H9 (cell line): ENCODE results near the gene ERN1. TPM values are rescaled to one million over a fixed set of nuclear protein-coding genes. Genes with fewer than 3 reads are reported as not detected.

ENCODE experiments used
- DNase-seq: peaks from one replicate; pipeline ENCODE4 v3.0.0-alpha.2; 2017
- H2AFZ ChIP-seq: one replicate; pipeline ENCODE4 v1.6.1; 2013; ENCODE audit warnings: mild to moderate bottlenecking, low read length, control low read depth, moderate library complexity
- H2AK5ac ChIP-seq: 2 replicates; pipeline ENCODE4 v1.6.1; 2013; ENCODE audit warnings: low read length, control low read depth, mixed read lengths; ENCODE audit not compliant: insufficient read length
- H2BK120ac ChIP-seq: one replicate; pipeline ENCODE4 v1.6.1; 2013; ENCODE audit warnings: low read depth, mild to moderate bottlenecking, low read length, control low read depth, inconsistent platforms; ENCODE audit not compliant: poor library complexity, severe bottlenecking
- H2BK12ac ChIP-seq: 2 replicates; pipeline ENCODE4 v1.6.1; 2013; ENCODE audit warnings: low read length, control low read depth, mixed read lengths, low read depth; ENCODE audit not compliant: insufficient read length
- H2BK15ac ChIP-seq: 2 replicates; pipeline ENCODE4 v1.6.1; 2013; ENCODE audit warnings: low read depth, low read length, control low read depth
- H2BK20ac ChIP-seq: one replicate; pipeline ENCODE4 v1.6.1; 2013; ENCODE audit warnings: low read depth, mild to moderate bottlenecking, low read length, control low read depth, inconsistent platforms; ENCODE audit not compliant: poor library complexity, severe bottlenecking
- H2BK5ac ChIP-seq: 2 replicates; pipeline ENCODE4 v1.6.1; 2013; ENCODE audit warnings: low read length, control low read depth, mixed read lengths; ENCODE audit not compliant: insufficient read length
- H3K14ac ChIP-seq: 2 replicates; pipeline ENCODE4 v1.6.1; 2013; ENCODE audit warnings: low read length, control low read depth; ENCODE audit not compliant: insufficient read depth
- H3K18ac ChIP-seq: 2 replicates; pipeline ENCODE4 v1.6.1; 2013; ENCODE audit warnings: low read depth, mild to moderate bottlenecking, mixed read lengths, low read length, control low read depth; ENCODE audit not compliant: insufficient read length
- H3K23ac ChIP-seq: 2 replicates; pipeline ENCODE4 v1.6.1; 2013; ENCODE audit warnings: low read length, control low read depth, mixed read lengths, low read depth; ENCODE audit not compliant: insufficient read length
- H3K23me2 ChIP-seq: 2 replicates; pipeline ENCODE4 v1.6.1; 2013; ENCODE audit warnings: low read depth, mild to moderate bottlenecking, mixed read lengths, low read length, control low read depth; ENCODE audit not compliant: insufficient read length, poor library complexity, severe bottlenecking
- H3K27ac ChIP-seq: 2 replicates; pipeline ENCODE4 v1.5.1; 2013; ENCODE audit warnings: low read length, control low read depth, mixed read lengths, low read depth; ENCODE audit not compliant: insufficient read length
- H3K27me3 ChIP-seq: 2 replicates; pipeline ENCODE4 v1.6.1; 2013; ENCODE audit warnings: low read length, control low read depth, inconsistent platforms; ENCODE audit not compliant: insufficient read depth
- H3K4ac ChIP-seq: 2 replicates; pipeline ENCODE4 v1.6.1; 2013; ENCODE audit warnings: low read depth, mild to moderate bottlenecking, control low read depth, inconsistent platforms, low read length, moderate library complexity
- H3K4me1 ChIP-seq: 2 replicates; pipeline ENCODE4 v1.6.1; 2013; ENCODE audit warnings: low read length, control low read depth, inconsistent platforms; ENCODE audit not compliant: insufficient read depth
- H3K4me2 ChIP-seq: 2 replicates; pipeline ENCODE4 v1.6.1; 2013; ENCODE audit warnings: low read length, control low read depth, mixed read lengths; ENCODE audit not compliant: insufficient read length, insufficient read depth
- H3K56ac ChIP-seq: 2 replicates; pipeline ENCODE4 v1.6.1; 2013; ENCODE audit warnings: low read depth, mild to moderate bottlenecking, mixed read lengths, low read length, control low read depth; ENCODE audit not compliant: insufficient read length
- H3K79me1 ChIP-seq: 2 replicates; pipeline ENCODE4 v1.6.1; 2013; ENCODE audit warnings: low read depth, mild to moderate bottlenecking, moderate library complexity, low read length, control low read depth, inconsistent platforms; ENCODE audit not compliant: insufficient read depth, poor library complexity, severe bottlenecking
- H3K79me2 ChIP-seq: 2 replicates; pipeline ENCODE4 v1.6.1; 2013; ENCODE audit warnings: low read length, control low read depth, inconsistent platforms; ENCODE audit not compliant: insufficient read depth
- H3K9ac ChIP-seq: 2 replicates; pipeline ENCODE4 v1.6.1; 2013; ENCODE audit warnings: low read length, control low read depth, mixed read lengths; ENCODE audit not compliant: insufficient read length; ENCODE audit errors: extremely low read depth
- H3K9me3 ChIP-seq: one replicate; pipeline ENCODE4 v1.6.1; 2013; ENCODE audit warnings: low read depth, low read length, inconsistent platforms; ENCODE audit not compliant: control insufficient read depth
- H3T11ph ChIP-seq: one replicate; pipeline ENCODE4 v1.6.1; 2013; ENCODE audit warnings: mild to moderate bottlenecking, low read length, control low read depth, inconsistent platforms
- H4K20me1 ChIP-seq: one replicate; pipeline ENCODE4 v1.6.1; 2013; ENCODE audit not compliant: control insufficient read depth, insufficient read length, insufficient read depth
- H4K5ac ChIP-seq: 2 replicates; pipeline ENCODE4 v1.6.1; 2013; ENCODE audit warnings: low read depth, mild to moderate bottlenecking, mixed read lengths, low read length, control low read depth; ENCODE audit not compliant: insufficient read length
- H4K8ac ChIP-seq: replicated peaks from 2 replicates; pipeline ENCODE4 v1.6.1; 2013; ENCODE audit warnings: low read length, control low read depth, mixed read lengths, low read depth; ENCODE audit not compliant: insufficient read length
- H4K91ac ChIP-seq: 2 replicates; pipeline ENCODE4 v1.6.1; 2013; ENCODE audit warnings: low read depth, mild to moderate bottlenecking, moderate library complexity, mixed read lengths, low read length, control low read depth; ENCODE audit not compliant: insufficient read length
- H3K27ac Mint-ChIP-seq, 3 experiments: 2 replicates in 2 of 3; 3 replicates in 1 of 3; pipeline ENCODE4 v1.8.0; 2020 to 2021; ENCODE audit warnings: mixed read lengths in 3 of 3, mild to moderate bottlenecking in 1 of 3, moderate library complexity in 1 of 3
- H3K27me3 Mint-ChIP-seq: 2 replicates; pipeline ENCODE4 v1.8.0; 2021; ENCODE audit warnings: low read depth, mild to moderate bottlenecking, moderate library complexity, mixed read lengths
- H3K36me3 Mint-ChIP-seq, 3 experiments: 2 replicates in 2 of 3; 3 replicates in 1 of 3; pipeline ENCODE4 v1.8.0; 2020 to 2021; ENCODE audit warnings: low read depth in 3 of 3, mixed read lengths in 3 of 3; ENCODE audit not compliant: insufficient read depth in 1 of 3
- H3K4me1 Mint-ChIP-seq, 2 experiments: 2 replicates each; pipeline ENCODE4 v1.8.0; 2020; ENCODE audit warnings: mixed read lengths in 2 of 2
- H3K4me3 Mint-ChIP-seq, 2 experiments: 2 replicates in 1 of 2; 3 replicates in 1 of 2; pipeline ENCODE4 v1.8.0; 2020 to 2021; ENCODE audit warnings: mild to moderate bottlenecking in 2 of 2, mixed read lengths in 2 of 2, moderate library complexity in 1 of 2
- H3K9me3 Mint-ChIP-seq, 2 experiments: 2 replicates in 1 of 2; 3 replicates in 1 of 2; pipeline ENCODE4 v1.8.0; 2020; ENCODE audit warnings: mild to moderate bottlenecking in 2 of 2, mixed read lengths in 2 of 2, moderate library complexity in 1 of 2
- WGBS: extraction: QIAGEN DNeasy Blood & Tissue Kit; methylation state at CpG from one replicate; pipeline ENCODE4 v1.1.7; 2013; ENCODE audit warnings: missing lambda C conversion rate, low lambda C conversion rate, mixed read lengths; ENCODE audit not compliant: insufficient read length; ENCODE audit errors: extremely low coverage; 5-methylcytosine and 5-hydroxymethylcytosine counted together
- total RNA-seq: library from RNA; stranded (reverse); gene quantifications from 2 replicates; pipeline ENCODE4 v1.2.1, GENCODE V29; 2021
- TF ChIP-seq, protein P1 (sequence below): fragments of 200-600 bp; sonication (generic); conservative IDR thresholded peaks from 3 replicates; pipeline ENCODE4 v1.8.0; 2021; ENCODE audit warnings: antibody characterized with exemption, mild to moderate bottlenecking

Gene ERN1
- total RNA-seq, 1 experiment from 2014 or later: 5.0 TPM

DNA sequence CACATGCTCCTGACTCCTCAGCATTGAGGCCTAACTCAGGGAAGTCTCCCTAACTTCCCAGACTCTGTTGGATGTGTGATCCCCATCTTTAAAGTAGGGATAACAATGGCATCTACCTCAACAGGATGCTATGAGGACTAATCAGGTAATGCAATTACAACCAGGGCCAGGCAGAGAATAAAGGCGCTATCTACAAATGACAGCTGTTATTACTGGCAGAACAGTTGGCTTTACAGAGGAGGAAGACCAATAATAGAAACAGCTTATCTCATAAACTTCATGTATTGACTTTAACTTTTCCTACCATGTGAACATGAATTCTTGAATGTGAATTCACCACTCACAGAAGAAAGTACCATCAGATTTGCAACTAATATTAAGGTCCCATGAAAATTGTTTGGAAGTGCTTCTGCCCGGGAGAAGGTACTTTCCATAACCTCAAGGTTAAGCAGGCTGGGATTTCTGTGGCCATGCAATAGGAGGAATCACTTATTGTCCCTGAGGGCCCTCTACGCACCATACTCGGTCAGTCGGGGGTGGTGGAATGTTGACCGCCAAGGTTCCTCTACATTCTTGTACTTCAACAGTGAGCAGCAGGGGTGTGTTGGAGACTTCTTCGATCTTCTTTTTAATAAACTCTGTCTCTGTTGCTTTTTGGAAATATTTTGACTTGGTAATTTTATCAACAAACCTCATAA lies 22.6 kb upstream of the ERN1 start:
- Histone ChIP-seq H2BK12ac (no peak overlapping the region), H3T11ph (no peak overlapping the region), H4K8ac (no peak overlapping the region), H3K56ac (no peak overlapping the region), H2AFZ (no peak overlapping the region), H3K9ac (no peak overlapping the region), H3K4me1 (no peaks in the 10 kb centered on the region; the same call in 1 of the 2 replicates), H3K4me2 (no peak overlapping the region), H3K79me2 (no peaks in the 10 kb centered on the region), H3K79me1 (no peaks in the 10 kb centered on the region), H3K9me3 (no peaks in the 10 kb centered on the region), H3K14ac (no peak overlapping the region), H3K27ac (no peak overlapping the region), H3K18ac (no peak overlapping the region), H2BK5ac (no peak overlapping the region), H2BK15ac (no peak overlapping the region), H3K4ac (no peak overlapping the region), H4K91ac (no peak overlapping the region), H2AK5ac (no peak overlapping the region), H2BK120ac (no peak overlapping the region), H3K23ac (no peak overlapping the region), H2BK20ac (no peak overlapping the region), H4K5ac (no peak overlapping the region), H3K23me2 (no peaks in the 10 kb centered on the region), H4K20me1 (no peaks in the 10 kb centered on the region), H3K27me3 (no peaks in the 10 kb centered on the region)
- no CpG with 5 or more reads among the region's 7 CpGs for WGBS
- peaks cover 14 to 19% of the 10 kb centered on the region in 2 experiments for H3K4me1 Mint-ChIP-seq
- no peaks in the 10 kb centered on the region for H3K9me3 Mint-ChIP-seq
- H3K27ac Mint-ChIP-seq: no peak overlapping the region
- TF ChIP-seq, protein P1, sequence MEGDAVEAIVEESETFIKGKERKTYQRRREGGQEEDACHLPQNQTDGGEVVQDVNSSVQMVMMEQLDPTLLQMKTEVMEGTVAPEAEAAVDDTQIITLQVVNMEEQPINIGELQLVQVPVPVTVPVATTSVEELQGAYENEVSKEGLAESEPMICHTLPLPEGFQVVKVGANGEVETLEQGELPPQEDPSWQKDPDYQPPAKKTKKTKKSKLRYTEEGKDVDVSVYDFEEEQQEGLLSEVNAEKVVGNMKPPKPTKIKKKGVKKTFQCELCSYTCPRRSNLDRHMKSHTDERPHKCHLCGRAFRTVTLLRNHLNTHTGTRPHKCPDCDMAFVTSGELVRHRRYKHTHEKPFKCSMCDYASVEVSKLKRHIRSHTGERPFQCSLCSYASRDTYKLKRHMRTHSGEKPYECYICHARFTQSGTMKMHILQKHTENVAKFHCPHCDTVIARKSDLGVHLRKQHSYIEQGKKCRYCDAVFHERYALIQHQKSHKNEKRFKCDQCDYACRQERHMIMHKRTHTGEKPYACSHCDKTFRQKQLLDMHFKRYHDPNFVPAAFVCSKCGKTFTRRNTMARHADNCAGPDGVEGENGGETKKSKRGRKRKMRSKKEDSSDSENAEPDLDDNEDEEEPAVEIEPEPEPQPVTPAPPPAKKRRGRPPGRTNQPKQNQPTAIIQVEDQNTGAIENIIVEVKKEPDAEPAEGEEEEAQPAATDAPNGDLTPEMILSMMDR: no peak
- H3K4me3 Mint-ChIP-seq: no peak overlapping the region
- no peak for DNase-seq
- H3K36me3 Mint-ChIP-seq: peaks cover 0 to 22% (median 6%) of the 10 kb centered on the region in 3 experiments; a peak in 4 of 7 replicates
- no peaks in the 10 kb centered on the region for H3K27me3 Mint-ChIP-seq
